GM18909 (cell line): ENCODE data around the gene POU2F1.
"Not testable (repeated sequence)": the region's sequence is repeated elsewhere in the genome, so short reads cannot be mapped to it uniquely, and the experiment has no call there.

Experiments used
- ATAC-seq: cut with Tn5 transposase; IDR thresholded peaks from one replicate; pipeline ENCODE4 v1.9.1; 2021; ENCODE audit warnings: mild to moderate bottlenecking; ENCODE audit not compliant: unreplicated experiment, poor library complexity

POU2F1 gene

GRCh38 chr1:167229719-167230385, 9.2 kb downstream of the POU2F1 start:
- no peak for ATAC-seq

- no peak for ATAC-seq
These were observed 9.8 kb downstream of the POU2F1 start for GRCh38 chr1:167230437-167230836.

- no peak for ATAC-seq
These were observed 11.3 kb downstream of the POU2F1 start for GRCh38 chr1:167231873-167232450.

- ATAC-seq = no peak
These were observed 12.1 kb downstream of the POU2F1 start for GRCh38 chr1:167232801-167233200.

GRCh38 chr1:167233373-167233772, 12.7 kb downstream of the POU2F1 start:
- no peak for ATAC-seq

GRCh38 chr1:167237000-167237399, 16.3 kb downstream of the POU2F1 start:
- no peak for ATAC-seq

GRCh38 chr1:167238713-167239112, 18.0 kb downstream of the POU2F1 start:
- no peak for ATAC-seq

- no peak for ATAC-seq
These were observed 18.6 kb downstream of the POU2F1 start for GRCh38 chr1:167239257-167239656.

GRCh38 chr1:167244244-167244643, 23.6 kb downstream of the POU2F1 start:
- ATAC-seq = no peak

- not testable (repeated sequence) for ATAC-seq
These were observed 24.5 kb downstream of the POU2F1 start for GRCh38 chr1:167245168-167245567.

- no peak for ATAC-seq
These were observed 26.3 kb downstream of the POU2F1 start for GRCh38 chr1:167246971-167247370.

GRCh38 chr1:167247754-167248153, 27.1 kb downstream of the POU2F1 start:
- no peak for ATAC-seq

GRCh38 chr1:167248707-167249642, 28.3 kb downstream of the POU2F1 start:
- ATAC-seq = no peak

GRCh38 chr1:167249702-167250101, 29.0 kb downstream of the POU2F1 start:
- ATAC-seq = no peak

GRCh38 chr1:167250482-167250881, 29.8 kb downstream of the POU2F1 start:
- ATAC-seq = no peak

GRCh38 chr1:167251472-167251871, 30.8 kb downstream of the POU2F1 start:
- no peak for ATAC-seq

- ATAC-seq = no peak
These were observed 32.3 kb downstream of the POU2F1 start for GRCh38 chr1:167252986-167253385.

- ATAC-seq = no peak
These were observed 38.2 kb downstream of the POU2F1 start for GRCh38 chr1:167258858-167259257.

- ATAC-seq = no peak
These were observed 42.1 kb downstream of the POU2F1 start for GRCh38 chr1:167262836-167263235.

GRCh38 chr1:167263344-167263743, 42.7 kb downstream of the POU2F1 start:
- no peak for ATAC-seq

- ATAC-seq = no peak
These were observed 43.3 kb downstream of the POU2F1 start for GRCh38 chr1:167263819-167264464.
